GM21367 (cell line): ENCODE measurements around the gene SSX4B.
"Not testable (repeated sequence)": the region's sequence is repeated elsewhere in the genome, so short reads cannot be mapped to it uniquely, and the experiment has no call there.

Source experiments
- ATAC-seq: cut with Tn5 transposase; IDR thresholded peaks from one replicate; pipeline ENCODE4 v1.9.1; 2021; ENCODE audit not compliant: unreplicated experiment

SSX4B gene, protein sequence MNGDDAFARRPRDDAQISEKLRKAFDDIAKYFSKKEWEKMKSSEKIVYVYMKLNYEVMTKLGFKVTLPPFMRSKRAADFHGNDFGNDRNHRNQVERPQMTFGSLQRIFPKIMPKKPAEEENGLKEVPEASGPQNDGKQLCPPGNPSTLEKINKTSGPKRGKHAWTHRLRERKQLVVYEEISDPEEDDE

GRCh38 chrX:48411860-48412259 lies at the start of gene SSX4B:
SSX4B (minus strand) TSS chrX:48411960; CDS start chrX:48411372, 588 bp downstream.
- ATAC-seq, result not testable (repeated sequence)

- no peak for ATAC-seq
Observed at GRCh38 chrX:48460606-48461005, 48.8 kb upstream of the SSX4B start.

DNA sequence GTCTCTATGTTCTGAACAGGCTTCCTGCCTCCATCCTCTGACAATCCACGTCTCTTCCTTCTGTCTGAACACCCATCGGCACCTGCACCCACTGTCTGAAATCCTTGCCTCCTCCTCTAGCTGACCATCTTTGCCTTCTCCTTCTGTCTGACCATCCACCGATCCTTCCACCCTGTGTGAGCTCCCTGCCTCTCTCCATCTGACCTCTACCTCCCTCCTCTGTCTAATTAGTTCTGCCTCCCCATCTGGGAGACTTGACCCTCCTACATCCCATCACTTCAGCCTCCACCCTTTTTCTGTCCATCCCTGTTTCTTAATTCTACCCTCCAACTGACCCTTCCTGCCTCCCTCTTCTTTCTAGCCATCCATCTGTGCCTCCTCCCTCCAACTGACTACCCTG lies 48.3 kb upstream of the SSX4B start:
- no peak for ATAC-seq

GRCh38 chrX:48459483-48459882 lies 47.7 kb upstream of the SSX4B start:
- ATAC-seq, result no peak

DNA sequence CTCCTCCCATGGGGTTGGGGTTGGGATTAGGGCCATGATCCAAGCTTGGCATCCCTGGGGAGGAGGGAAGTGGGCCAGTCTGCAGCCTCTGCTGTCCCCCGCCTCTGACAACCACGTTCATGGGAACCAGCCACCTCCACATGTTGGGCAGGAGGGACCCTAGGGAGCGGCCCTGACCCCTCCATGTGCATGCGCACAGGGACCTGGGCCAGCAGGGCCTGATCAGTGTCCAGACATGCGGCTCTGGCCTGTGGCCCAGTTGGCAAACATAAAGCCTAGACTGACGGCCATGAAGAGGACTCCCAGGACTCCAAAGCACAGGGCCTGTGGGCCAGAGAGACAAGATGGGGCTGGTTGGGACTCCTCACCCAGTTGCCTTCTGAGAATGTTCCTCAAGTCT lies 47.0 kb upstream of the SSX4B start:
- ATAC-seq, result no peak

DNA sequence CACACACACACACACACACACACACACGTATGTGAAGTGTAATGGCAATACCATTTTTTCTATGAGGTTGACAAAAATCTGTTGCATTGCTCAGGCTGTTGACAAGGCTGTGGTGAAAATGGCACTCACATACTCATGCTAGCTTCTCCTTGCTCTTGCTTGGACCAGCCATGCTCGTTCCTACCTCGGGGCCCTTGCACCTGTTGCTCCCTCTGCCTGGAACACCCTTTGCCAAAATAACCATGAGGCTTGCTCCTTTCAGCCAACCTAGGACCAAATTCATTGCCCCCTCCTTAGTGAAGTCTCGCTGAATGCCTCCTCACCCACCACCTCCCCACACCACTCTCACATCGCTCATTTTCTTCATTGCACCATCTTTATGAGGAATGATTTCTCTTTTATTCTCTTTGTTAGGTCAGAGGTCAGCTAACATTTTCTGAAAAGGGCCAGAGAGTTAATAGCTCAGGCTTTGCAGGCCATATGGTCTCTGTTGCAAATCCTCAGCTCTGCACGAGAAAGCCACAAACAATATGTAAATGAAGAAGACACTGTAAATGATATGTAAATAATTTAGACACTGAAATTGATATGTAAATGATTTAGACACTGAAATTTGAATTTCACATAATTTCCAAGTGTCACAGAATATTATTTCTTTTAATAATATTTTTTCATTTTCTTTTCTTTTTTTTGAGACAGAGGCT lies 45.0 kb upstream of the SSX4B start:
- no peak for ATAC-seq

DNA sequence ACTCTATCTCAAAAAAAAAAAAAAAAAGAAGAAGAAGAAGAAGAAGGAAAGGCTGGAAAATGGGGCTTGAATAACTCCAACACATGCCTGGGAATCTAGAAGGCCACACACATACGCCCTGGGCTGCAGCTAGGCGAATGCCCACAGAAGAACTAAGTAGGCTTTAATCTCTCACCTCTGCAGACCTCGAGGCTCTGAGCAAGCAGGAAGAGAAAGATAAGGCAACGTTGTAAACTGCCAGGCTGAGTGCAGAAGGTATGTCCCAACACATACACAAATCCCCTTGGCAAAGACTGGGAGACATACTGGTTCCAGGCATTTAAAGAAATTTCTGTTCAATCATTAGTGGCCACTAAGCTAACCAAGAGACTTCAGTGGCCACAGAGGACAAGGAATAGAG lies 39.9 kb upstream of the SSX4B start:
- ATAC-seq, result no peak

GRCh38 chrX:48450076-48450475 lies 38.3 kb upstream of the SSX4B start:
- no peak for ATAC-seq

DNA sequence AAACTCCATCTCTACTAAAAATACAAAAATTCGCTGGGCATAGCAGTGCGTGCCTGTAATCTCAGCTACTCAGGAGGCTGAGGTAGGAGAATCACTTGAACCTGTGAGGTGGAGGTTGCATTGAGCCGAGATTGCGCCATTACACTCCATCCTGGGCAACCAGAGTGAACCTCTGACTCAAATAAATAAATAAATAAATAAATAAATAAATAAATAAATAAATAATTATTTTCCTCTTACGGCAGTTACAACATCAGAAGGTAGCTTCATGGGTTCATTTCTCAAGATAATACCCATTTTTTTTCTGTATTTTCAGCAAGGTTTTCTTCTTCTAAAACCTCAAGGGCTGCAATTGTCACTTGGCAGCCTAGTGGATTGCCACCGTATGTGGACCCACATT lies 35.4 kb upstream of the SSX4B start:
- ATAC-seq, result not testable (repeated sequence)

DNA sequence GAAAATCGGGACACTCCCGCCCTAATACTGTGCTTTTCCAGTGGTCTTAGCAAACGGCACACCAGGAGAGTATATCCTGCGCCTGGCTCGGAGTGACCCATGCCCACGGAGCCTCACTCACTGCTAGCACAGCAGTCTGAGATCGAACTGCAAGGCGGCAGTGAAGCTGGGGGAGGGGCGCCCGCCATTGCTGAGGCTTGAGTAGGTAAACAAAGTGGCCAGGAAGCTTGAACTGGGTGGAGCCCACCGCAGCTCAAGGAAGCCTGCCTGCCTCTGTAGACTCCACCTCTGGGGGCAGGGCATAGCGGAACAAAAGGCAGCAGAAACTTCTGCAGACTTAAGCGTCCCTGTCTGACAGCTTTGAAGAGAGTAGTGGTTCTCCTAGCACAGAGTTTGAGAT lies 22.0 kb upstream of the SSX4B start:
- ATAC-seq, result not testable (repeated sequence)

DNA sequence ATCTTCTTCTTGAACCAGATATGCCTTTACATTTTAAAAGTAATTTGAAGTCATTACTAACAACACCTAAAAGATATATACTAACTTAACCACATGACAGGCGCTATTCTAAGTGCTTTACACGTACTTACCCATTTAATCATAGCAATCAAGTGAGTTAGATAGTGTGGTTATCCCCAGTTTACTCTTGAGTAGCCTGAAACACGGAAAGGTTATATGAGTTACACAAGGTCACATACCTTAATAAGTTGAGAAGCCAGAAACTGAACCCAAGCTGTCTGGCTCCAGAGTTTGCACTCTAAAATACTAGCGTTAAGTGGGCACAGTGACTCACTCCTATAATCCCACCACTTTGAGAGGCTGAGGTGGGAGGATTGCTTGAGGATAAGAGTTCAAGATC lies 18.4 kb upstream of the SSX4B start:
- not testable (repeated sequence) for ATAC-seq

DNA sequence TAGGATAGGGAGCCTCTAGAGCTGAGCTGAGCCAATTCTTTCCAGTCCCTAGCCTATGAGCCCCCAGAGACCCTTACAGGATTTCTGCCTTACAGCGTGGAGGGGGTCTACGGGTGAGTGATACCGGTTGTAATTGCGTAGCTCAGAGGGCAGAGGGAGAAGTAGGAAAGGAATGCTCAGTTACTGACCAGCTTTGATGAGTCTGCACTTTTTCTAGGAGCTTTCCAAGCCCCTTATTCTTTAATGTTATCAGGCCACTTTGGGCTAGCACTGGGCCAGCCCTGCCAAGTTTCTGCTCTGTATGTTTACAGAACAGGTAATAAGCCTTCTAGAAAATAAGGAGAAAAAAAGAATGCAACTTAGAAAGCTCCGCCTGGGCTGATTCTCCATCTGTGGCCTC lies 17.8 kb upstream of the SSX4B start:
- not testable (repeated sequence) for ATAC-seq

- ATAC-seq, result not testable (repeated sequence)
Observed at GRCh38 chrX:48427027-48427716, 15.4 kb upstream of the SSX4B start.

- not testable (repeated sequence) for ATAC-seq
Observed at GRCh38 chrX:48397825-48398224, 13.9 kb downstream of the SSX4B start.

DNA sequence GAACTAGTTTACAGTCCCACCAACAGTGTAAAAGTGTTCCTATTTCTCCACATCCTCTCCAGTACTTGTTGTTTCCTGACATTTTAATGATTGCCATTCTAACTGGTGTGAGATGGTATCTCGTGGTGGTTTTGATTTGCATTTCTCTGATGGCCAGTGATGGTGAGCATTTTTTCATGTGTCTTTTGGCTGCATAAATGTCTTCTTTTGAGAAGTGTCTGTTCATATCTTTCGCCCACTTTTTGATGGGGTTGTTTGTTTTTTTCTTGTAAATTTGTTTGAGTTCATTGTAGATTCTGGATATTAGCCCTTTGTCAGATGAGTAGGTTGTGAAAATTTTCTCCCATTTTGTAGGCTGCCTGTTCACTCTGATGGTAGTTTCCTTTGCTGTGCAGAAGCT lies 14.8 kb downstream of the SSX4B start:
- ATAC-seq, result not testable (repeated sequence)

- not testable (repeated sequence) for ATAC-seq
Observed at GRCh38 chrX:48383239-48383638, 28.5 kb downstream of the SSX4B start, which contains the start of gene SSX4. SSX4 (plus strand) TSS chrX:48383539; CDS start chrX:48384054, 515 bp downstream.

DNA sequence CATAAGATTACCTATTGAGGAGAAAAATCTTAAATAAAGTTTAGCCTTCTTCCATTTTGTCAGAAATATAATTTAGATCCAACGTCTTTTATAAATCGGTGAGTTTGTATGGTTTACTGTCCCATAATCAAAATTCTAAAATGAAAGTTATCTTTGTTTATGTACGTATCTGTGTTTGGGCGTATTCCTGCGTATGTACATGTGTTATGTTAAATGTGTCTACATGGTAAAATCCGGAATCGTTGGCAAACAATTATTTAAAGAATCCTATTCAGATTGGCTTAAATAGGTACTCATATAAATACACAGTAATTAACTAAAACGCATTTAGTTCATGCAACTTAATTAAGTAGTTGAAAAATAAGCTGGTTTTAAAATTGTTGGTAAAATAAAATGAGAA lies 41.4 kb downstream of the SSX4B start:
- not testable (repeated sequence) for ATAC-seq

GRCh38 chrX:48367717-48368408 lies 43.9 kb downstream of the SSX4B start:
- ATAC-seq, result not testable (repeated sequence)

DNA sequence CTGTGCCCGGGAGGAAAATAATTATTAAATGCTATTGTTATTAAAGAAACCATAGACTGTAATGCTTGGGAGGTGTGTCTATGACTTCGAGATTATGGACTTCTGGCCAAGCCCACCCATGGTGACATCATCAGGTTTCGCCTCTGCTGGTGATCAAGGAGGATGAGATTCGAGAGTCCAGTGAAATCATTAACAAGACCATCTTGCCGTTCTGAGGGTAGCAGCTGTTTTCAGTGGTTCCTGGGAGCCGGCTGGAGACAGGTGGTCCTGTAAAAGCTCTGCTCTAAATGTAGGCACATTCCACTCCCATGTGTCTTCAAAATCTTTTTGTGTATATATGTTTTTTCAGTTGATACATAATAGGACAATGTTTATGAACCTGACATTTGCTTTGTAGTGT lies 52.5 kb downstream of the SSX4B start:
- not testable (repeated sequence) for ATAC-seq

- no peak for ATAC-seq
Observed at GRCh38 chrX:48357681-48358080, 54.1 kb downstream of the SSX4B start.

- not testable (repeated sequence) for ATAC-seq
Observed at GRCh38 chrX:48356315-48357094, 55.3 kb downstream of the SSX4B start, which contains the start of gene SSX3. SSX3 (minus strand) TSS chrX:48356703; CDS start chrX:48355249, 1,454 bp downstream.
